Loucy (cell line): ENCODE results near the gene DLG2.

Experiments used
- CTCF ChIP-seq: fragments of 200-600 bp; sonication (generic); conservative IDR thresholded peaks from 2 replicates; pipeline ENCODE4 v1.5.1; 2014; ENCODE audit warnings: mild to moderate bottlenecking, antibody characterized with exemption, low read length
- EZH2phosphoT487 ChIP-seq: fragments of 200-600 bp; IDR thresholded peaks from 2 replicates; pipeline ENCODE4 v1.6.1; 2018; ENCODE audit warnings: antibody characterized with exemption, mild to moderate bottlenecking, moderate library complexity, borderline replicate concordance

DNA sequence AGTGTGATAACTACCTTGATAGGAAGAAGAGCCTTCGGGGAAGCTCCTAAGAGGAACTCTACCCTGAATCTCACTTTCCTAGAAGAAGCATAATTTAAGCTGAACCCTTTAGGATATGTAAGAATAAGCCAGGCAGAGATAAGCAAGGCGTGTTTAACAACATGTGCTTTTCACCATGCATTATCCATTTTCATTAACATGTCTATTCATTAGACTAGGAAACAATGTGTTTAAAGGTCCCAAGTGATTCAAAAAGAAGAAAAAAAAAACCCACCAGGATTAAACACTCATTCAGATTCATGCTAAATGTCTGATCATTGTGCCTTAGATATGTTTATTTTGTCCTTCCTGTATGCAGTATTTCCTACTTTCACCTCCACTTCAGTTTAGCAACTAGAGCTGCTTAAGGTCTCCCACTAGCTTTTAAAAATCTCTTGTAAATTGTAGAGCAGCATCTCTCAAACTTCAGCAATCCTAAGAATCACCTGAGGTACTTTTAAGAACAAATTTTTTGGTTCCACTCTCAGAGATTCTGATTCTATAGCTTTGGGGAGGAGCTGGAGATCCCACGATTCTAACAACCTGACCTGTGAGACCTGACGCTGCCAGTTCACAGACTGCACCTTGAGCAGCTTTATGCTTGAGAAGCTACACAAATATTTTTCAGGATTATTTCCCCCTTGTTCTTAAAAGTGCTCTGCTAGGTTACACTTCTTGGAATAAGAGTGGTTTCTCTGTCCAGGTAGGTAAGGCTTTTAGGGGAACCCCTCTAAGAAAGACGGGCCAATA, 1385.6 kb downstream of the DLG2 start:
- no peak for TF ChIP-seq CTCF
- no peak for TF ChIP-seq EZH2phosphoT487
